ENCODE data around the gene PTPRN2. TPM values are rescaled to one million over a fixed set of nuclear protein-coding genes. Genes with fewer than 3 reads are reported as not detected.

The PTPRN2 gene
- total RNA-seq, 3 donors from 2014 or later = 0.43 to 0.66 (median 0.63) TPM

DNA sequence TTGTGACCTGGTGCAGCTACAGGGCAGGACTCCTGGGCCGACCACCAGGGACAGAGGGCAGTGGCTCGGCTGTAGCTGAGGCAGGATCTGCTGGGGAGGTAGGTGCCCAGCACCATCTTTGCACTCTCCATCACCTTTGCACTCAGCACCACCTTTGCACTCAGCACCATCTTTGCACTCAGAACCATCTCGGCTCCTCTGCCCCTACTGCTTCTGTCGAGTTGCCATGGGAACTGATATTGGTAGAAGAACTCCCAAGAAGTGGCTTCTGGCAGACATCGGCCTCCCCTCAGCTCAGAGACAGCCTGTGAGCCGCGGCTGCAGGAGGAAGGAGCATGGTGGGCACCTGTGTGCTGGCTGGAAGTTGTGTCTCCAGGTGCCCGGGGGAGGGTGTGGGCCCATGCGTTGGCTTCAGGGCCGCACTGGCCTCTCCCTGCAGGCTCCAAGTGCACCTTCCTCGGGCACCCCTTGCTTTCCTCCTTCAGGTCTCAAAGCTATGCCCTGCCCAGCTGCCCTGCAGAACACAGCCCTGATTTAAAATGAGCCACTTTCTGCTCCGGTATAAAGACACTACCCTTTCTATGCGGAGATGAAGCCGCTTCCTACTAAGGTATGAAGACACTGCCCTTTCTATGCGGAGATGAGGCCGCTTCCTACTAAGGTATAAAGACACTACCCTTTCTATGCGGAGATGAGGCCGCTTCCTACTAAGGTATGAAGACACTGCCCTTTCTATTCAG, 514.5 kb downstream of the PTPRN2 start:
- ATAC-seq (no peak), DNase-seq (no peak)
- Mint-ChIP-seq H3K27me3 (ENCODE audit: low read depth) (no peaks in the 10 kb centered on the region), H3K4me3 (no peak overlapping the region), H3K36me3 (ENCODE audit: insufficient read depth) (no peaks in the 10 kb centered on the region), H3K4me1 (ENCODE audit: low read depth) (no peaks in the 10 kb centered on the region), H3K9me3 (no peaks in the 10 kb centered on the region)

DNA sequence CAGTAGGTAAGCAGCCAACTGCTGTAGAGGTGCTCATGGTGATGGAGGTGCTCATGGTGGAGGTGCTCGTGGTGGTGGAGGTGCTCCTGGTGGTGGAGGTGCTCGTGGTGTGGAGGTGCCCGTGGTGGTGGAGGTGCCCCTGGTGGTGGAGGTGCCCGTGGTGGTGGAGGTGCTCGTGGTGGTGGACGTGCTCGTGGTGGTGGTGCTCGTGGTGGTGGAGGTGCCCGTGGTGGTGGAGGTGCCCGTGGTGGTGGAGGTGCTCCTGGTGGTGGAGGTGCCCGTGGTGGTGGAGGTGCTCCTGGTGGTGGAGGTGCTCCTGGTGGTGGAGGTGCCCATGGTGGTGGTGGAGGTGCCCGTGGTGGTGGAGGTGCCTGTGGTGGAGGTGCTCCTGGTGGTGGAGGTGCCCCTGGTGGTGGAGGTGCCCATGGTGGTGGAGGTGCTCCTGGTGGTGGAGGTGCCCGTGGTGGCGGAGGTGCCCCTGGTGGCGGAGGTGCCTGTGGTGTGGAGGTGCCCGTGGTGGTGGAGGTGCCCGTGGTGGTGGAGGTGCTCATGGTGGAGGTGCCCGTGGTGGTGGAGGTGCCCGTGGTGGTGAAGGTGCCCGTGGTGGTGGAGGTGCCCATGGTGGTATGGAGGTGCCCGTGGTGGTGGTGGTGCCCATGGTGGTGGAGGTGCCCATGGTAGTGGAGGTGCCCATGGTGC, 517.3 kb downstream of the PTPRN2 start:
- H3K36me3 Mint-ChIP-seq (ENCODE audit: insufficient read depth) = no peaks in the 10 kb centered on the region
- no peak for DNase-seq
- no peak for ATAC-seq
- H3K4me3 Mint-ChIP-seq = no peak overlapping the region
- peaks cover 2% of the 10 kb centered on the region for H3K27me3 Mint-ChIP-seq (ENCODE audit: low read depth)
- no peaks in the 10 kb centered on the region for H3K9me3 Mint-ChIP-seq
- H3K4me1 Mint-ChIP-seq (ENCODE audit: low read depth) = no peaks in the 10 kb centered on the region

DNA sequence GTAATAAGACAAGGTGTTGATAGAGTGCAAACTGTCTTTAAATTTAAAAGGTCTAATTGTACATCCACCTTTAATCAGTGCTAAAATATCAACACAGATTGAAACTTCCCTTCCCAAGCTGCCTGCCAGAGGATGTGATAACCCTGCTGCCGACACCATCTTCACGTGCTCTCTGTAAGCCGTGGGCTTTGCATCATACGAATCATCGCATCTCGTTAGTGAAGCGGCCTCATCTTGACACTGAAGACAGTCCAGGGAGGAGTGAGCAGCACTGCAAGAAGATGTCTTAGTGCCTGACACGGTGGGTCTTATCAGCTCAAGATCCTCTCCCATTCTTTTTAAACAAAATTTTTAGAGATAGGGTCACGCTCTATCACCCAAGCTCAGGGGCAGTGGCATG, 518.8 kb downstream of the PTPRN2 start:
- Mint-ChIP-seq H3K27me3 (ENCODE audit: low read depth) (peaks cover 2% of the 10 kb centered on the region), H3K4me3 (no peak overlapping the region), H3K36me3 (ENCODE audit: insufficient read depth) (no peaks in the 10 kb centered on the region), H3K9me3 (no peaks in the 10 kb centered on the region), H3K4me1 (ENCODE audit: low read depth) (no peaks in the 10 kb centered on the region)
- DNase-seq = no peak
- no peak for ATAC-seq

DNA sequence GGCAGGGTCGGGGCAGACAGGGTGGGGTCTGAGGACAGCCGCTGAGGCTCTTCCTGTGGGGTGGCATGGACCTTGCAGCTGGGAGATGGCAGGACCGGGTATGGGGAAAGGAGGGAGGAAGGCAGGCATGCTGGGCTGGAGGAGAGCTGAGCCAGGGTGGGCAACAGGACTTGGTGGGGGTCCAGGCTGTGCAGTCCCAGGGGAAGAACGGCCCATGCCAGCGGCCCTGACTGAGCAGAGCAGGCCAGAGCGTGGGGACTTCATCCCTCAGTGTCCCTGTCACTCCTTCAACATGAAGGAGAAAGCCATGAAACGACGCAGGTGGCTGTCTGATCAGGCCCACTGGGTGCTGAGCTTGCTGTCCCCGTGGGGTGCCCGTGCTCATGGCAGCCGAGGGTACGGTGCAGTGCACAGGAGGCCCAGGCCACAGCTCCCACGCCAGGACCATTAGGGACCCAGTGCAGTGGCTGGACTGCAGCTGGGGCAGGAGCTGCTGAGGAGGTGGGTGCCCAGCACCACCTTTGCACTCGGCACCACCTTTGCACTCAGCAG, 519.6 kb downstream of the PTPRN2 start:
- DNase-seq (no peak), ATAC-seq (no peak)
- Mint-ChIP-seq H3K4me3 (no peak overlapping the region), H3K36me3 (ENCODE audit: insufficient read depth) (no peaks in the 10 kb centered on the region), H3K9me3 (no peaks in the 10 kb centered on the region), H3K27me3 (ENCODE audit: low read depth) (peaks cover 2% of the 10 kb centered on the region), H3K4me1 (ENCODE audit: low read depth) (no peaks in the 10 kb centered on the region)

DNA sequence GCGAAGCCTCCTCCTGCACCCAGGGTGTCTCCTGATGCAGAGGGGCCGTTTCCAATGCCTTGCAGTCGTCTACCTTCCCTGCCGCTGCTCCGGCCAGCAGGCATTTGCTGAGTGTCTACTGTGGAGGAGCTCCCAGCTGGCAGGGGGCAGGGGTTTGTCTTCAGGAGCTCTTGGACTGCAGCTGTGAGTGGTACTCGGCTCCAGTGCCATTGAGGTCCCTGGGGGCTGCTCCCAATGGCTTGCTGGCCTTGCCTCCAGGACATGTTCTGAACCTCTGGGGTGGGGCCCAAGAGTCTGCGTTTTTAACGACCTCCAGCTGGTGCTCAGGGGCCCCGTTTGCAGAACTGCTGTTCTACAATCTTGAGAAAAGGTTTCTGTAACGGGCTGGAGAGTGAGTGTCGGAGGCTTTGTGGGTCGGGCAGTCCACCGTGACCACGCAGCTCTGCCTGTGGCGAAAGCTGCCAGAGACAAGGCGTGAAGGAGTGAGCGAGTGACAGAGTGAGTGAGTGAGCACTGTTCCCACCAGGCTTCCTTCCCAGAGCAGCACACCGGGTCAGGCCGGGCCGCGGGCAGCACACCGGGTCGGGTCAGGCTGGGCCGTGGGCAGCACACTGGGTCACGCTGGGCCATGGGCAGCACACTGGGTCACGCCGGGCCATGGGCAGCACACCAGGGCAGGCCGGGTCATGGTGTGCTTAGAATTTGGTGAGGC, 520.2 kb downstream of the PTPRN2 start:
- Mint-ChIP-seq H3K4me1 (ENCODE audit: low read depth) (no peaks in the 10 kb centered on the region), H3K4me3 (no peak overlapping the region), H3K27me3 (ENCODE audit: low read depth) (peaks cover 2% of the 10 kb centered on the region), H3K9me3 (no peaks in the 10 kb centered on the region), H3K36me3 (ENCODE audit: insufficient read depth) (no peaks in the 10 kb centered on the region)
- ATAC-seq = no peak
- DNase-seq = no peak

DNA sequence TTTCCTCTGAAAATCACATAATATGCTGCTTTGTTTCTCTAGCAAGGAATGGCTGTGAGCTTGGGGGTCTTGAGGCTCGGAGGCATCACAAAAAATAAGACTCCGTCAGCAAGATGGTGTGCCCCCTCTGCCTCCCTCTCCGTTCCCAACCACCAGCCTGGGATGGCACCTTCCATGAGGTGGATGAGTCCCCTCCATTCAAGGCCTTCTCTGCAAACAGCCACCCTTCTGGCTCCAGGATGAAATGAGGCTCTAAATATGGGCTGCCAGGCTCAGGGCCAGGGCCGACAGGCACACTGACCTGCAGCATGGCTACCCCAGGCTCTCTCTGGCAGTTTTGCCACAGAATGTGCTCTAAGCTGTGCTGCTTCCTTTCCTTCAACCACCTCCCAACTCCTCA, 521.5 kb downstream of the PTPRN2 start:
- H3K4me3 Mint-ChIP-seq = no peak overlapping the region

DNA sequence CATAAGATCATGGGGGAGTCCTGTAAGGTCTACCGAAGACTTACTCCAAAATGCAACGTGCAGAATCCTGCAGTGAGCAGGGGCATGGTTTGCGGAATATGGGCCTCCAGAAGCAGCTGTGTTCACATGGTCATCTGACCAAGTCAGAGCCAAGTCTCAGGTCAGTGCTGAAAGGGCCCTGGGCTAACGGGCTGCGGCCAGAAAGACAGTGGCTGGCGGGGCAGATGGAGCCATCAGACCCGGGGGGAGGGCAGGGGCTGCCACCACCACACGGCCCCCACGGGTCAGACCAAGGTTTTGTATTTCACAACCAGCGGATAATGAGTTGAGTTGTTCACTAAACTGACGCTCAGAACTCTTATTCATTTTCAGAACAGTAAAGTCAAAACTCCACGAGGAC, 522.3 kb downstream of the PTPRN2 start:
- H3K4me3 Mint-ChIP-seq = no peak overlapping the region
- H3K27me3 Mint-ChIP-seq (ENCODE audit: low read depth) = peaks cover 2% of the 10 kb centered on the region
- H3K36me3 Mint-ChIP-seq (ENCODE audit: insufficient read depth) = no peaks in the 10 kb centered on the region
- H3K4me1 Mint-ChIP-seq (ENCODE audit: low read depth) = no peaks in the 10 kb centered on the region
- no peak for DNase-seq
- no peaks in the 10 kb centered on the region for H3K9me3 Mint-ChIP-seq
- ATAC-seq = no peak

More for the DNA sequence above, 521.5 kb downstream of the PTPRN2 start:
- Mint-ChIP-seq H3K9me3 (no peaks in the 10 kb centered on the region), H3K27me3 (ENCODE audit: low read depth) (peaks cover 2% of the 10 kb centered on the region), H3K36me3 (ENCODE audit: insufficient read depth) (no peaks in the 10 kb centered on the region), H3K4me1 (ENCODE audit: low read depth) (no peaks in the 10 kb centered on the region)
- ATAC-seq (no peak), DNase-seq (no peak)

DNA sequence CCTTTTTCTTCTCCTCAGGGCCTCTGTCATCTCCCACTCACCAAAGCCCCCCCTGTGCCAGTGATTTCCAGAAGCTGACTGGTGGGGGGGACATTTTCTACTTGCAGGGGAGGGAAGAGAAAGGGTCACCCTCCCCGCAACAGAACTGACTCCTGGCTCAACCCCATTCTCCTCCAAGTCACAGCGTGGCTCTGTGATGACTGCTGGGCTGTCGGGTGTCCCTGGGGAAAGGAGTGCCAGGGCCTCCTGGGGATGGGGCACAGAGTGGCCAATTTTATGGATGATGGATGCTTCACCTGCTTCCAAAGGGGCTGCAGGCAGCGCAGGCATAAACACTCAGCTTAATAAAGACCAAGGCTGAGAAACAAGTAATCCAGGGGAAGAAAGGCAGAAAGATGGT, 523.0 kb downstream of the PTPRN2 start:
- DNase-seq = no peak
- Mint-ChIP-seq H3K27me3 (ENCODE audit: low read depth) (peaks cover 2% of the 10 kb centered on the region), H3K4me1 (ENCODE audit: low read depth) (no peaks in the 10 kb centered on the region), H3K4me3 (no peak overlapping the region), H3K9me3 (no peaks in the 10 kb centered on the region), H3K36me3 (ENCODE audit: insufficient read depth) (no peaks in the 10 kb centered on the region)
- ATAC-seq = no peak

DNA sequence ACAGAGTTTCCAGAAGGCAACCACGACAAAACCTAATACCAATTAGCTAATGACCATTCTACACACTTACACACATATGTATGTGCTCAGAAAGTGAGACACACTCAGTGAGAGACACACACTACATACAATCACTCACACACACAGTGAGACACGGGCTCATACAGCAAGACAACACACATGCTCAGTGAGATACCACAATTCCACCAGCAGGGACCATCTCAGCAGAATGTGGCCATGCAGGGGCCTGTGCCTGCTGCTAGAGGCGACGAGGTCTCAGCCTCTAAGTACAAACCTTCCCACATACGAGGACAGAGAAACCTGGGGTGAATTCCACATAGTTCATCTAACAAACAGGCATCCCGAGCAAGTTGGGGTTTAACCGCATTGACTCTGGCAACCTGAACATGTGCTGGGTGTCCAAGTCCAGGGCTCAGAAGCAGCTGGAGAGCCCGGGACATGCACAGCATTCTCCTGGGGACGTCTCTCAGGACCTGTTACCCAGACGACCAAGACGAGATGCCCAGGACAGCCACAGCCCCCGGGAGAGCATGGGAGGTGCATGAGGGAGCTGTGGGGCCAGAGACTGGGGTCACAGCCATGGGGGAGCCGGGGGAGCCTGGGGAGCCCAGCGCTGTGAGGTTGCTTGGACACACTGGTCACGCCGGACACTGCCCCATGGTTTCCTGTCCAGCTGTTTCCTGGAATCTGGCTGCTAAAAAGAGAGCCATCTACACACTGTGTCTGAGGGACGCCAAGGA, 523.6 kb downstream of the PTPRN2 start:
- Mint-ChIP-seq H3K9me3 (no peaks in the 10 kb centered on the region), H3K27me3 (ENCODE audit: low read depth) (peaks cover 2% of the 10 kb centered on the region), H3K36me3 (ENCODE audit: insufficient read depth) (no peaks in the 10 kb centered on the region), H3K4me3 (no peak overlapping the region), H3K4me1 (ENCODE audit: low read depth) (no peaks in the 10 kb centered on the region)
- DNase-seq (no peak), ATAC-seq (no peak)

DNA sequence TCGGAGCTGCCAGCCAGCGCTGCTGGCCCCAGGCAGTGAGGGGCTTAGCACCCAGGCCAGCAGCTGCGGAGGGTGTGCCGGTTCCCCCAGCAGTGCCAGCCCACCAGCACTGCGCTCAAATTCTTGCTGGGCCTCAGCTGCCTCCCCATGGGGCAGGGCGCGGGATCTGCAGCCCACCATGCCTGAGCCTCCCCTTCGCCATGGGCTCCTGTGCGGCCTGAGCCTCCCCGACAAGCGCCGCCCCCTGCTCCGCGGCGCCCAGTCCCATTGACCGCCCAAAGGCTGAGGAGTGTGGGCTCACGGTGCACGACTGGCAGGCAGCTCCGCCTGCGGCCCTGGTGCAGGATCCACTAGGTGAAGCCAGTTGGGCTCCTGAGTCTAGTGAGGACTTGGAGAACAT, 525.0 kb downstream of the PTPRN2 start:
- H3K27me3 Mint-ChIP-seq (ENCODE audit: low read depth) = peaks cover 2% of the 10 kb centered on the region
- H3K36me3 Mint-ChIP-seq (ENCODE audit: insufficient read depth) = no peaks in the 10 kb centered on the region
- DNase-seq (no peak), ATAC-seq (no peak)
- no peaks in the 10 kb centered on the region for H3K4me1 Mint-ChIP-seq (ENCODE audit: low read depth)
- no peaks in the 10 kb centered on the region for H3K9me3 Mint-ChIP-seq
- H3K4me3 Mint-ChIP-seq = no peak overlapping the region

DNA sequence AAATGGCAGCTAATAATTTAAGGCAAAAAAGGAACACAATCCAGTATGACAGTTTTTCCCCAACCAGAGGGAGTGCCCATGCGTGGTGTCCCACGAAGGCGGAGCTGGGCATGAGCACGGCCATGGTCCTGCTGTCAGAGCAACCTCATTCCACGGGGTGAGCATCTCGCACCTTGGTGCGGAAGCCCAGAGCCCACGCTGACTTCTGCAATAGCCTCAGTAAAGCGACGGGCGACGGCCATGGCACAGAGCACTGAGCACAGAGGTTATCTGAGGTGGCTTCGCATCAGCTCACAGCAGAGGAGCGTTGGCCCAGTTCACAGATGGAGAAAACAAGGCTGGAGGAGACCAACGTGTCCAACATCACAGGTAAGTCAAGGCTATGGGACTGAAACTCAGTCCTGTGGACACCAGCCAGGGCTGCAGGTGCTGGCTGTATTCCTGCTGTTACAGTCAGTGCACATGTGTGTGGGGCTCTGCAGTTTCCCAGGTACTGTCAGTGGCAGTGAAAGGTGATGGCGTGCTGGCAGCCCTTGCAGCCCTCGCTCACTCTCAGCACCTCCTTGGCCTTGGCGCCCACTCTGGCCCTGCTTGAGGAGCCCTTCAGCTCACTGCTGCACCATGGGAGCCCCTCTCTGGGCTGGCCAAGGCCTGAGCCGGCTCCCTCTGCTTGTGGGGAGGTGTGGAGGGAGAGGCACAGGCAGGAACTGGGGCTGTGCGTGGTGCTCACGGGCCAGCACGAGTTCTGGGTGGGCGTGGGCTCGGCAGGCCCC, 525.6 kb downstream of the PTPRN2 start:
- no peaks in the 10 kb centered on the region for H3K36me3 Mint-ChIP-seq (ENCODE audit: insufficient read depth)
- no peaks in the 10 kb centered on the region for H3K4me1 Mint-ChIP-seq (ENCODE audit: low read depth)
- H3K9me3 Mint-ChIP-seq = no peaks in the 10 kb centered on the region
- H3K4me3 Mint-ChIP-seq = no peak overlapping the region
- no peak for DNase-seq
- ATAC-seq = no peak
- peaks cover 2% of the 10 kb centered on the region for H3K27me3 Mint-ChIP-seq (ENCODE audit: low read depth)

DNA sequence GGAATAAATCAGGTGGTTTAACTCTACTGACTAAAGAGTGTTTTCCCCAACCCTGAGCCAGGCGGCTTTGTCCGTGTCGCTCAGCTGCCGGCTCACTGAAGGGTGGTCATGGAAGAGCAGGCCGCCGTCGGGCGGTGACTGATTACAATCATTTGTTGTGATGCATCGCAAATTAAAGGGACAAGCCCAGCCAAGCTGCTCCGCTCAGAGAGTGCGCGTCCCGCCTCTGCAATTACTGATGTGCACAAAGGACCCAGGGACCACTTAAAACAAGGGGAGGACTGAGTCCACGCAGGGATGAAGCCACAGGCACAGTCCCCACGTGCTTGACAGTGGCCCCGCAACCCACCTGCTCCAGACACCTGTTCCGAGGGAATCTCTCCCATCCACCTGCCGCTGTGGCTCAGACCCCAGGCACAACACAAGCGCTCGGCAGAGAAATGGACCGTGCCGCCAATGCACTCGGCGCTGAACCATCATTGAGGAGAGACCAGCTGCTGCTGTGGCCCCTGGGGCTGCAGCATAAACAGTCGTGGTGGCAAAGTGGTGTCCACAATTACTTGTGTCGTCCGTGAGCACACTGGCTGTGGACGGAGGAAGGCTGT, 526.5 kb downstream of the PTPRN2 start:
- Mint-ChIP-seq H3K36me3 (ENCODE audit: insufficient read depth) (no peaks in the 10 kb centered on the region), H3K4me1 (ENCODE audit: low read depth) (no peaks in the 10 kb centered on the region), H3K9me3 (no peaks in the 10 kb centered on the region), H3K4me3 (no peak overlapping the region), H3K27me3 (ENCODE audit: low read depth) (peaks cover 2% of the 10 kb centered on the region)
- DNase-seq (no peak), ATAC-seq (no peak)

DNA sequence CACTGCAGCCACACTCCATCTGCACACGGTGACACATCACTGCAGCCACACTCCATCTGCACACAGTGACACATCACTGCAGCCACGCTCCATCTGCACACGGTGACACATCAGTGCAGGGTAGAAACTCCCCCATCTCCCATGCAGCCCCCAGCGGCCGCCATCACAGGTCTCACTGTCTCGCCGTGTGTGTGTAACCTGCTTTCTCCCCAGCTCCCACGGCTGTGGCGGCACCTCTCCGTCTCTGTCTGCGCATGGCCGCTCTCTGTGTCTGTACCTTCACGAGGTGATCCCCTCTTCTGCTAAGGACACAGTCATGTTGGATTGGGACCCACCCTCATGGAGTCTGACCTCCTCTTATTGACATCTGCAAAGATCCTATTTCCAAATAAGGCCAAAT, 527.4 kb downstream of the PTPRN2 start:
- H3K4me3 Mint-ChIP-seq = no peak overlapping the region
- no peaks in the 10 kb centered on the region for H3K4me1 Mint-ChIP-seq (ENCODE audit: low read depth)
- H3K36me3 Mint-ChIP-seq (ENCODE audit: insufficient read depth) = no peaks in the 10 kb centered on the region
- DNase-seq = no peak
- H3K27me3 Mint-ChIP-seq (ENCODE audit: low read depth) = no peaks in the 10 kb centered on the region
- no peaks in the 10 kb centered on the region for H3K9me3 Mint-ChIP-seq
- ATAC-seq = no peak

Measured in activated T-cell treated with anti-CD3 and anti-CD28 coated beads, Interleukin-2, amount 50 U/mL, for 4 hours (primary cell).